Activated CD4-positive, alpha-beta T cell treated with anti-CD3 and anti-CD28 coated beads, Interleukin-2, Interleukin-4, amounts not matched to agents 100 ng/mL and 50 ng/mL, durations not matched to agents 16 hours and 8 hours (primary cell): ENCODE measurements around the gene YPEL3.
A peak's percentile ranks its signal among the peaks of the same experiment; 100 is the strongest.
"Not testable (repeated sequence)": the region's sequence is repeated elsewhere in the genome, so short reads cannot be mapped to it uniquely, and the experiment has no call there.

Experiments used
- DNase-seq: peaks from one replicate; pipeline ENCODE4 v3.0.0-alpha.2; 2020; ENCODE audit warnings: low spot score

Gene YPEL3, protein sequence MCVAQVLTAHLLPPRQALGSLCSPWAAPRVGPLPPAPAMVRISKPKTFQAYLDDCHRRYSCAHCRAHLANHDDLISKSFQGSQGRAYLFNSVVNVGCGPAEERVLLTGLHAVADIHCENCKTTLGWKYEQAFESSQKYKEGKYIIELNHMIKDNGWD

DNA sequence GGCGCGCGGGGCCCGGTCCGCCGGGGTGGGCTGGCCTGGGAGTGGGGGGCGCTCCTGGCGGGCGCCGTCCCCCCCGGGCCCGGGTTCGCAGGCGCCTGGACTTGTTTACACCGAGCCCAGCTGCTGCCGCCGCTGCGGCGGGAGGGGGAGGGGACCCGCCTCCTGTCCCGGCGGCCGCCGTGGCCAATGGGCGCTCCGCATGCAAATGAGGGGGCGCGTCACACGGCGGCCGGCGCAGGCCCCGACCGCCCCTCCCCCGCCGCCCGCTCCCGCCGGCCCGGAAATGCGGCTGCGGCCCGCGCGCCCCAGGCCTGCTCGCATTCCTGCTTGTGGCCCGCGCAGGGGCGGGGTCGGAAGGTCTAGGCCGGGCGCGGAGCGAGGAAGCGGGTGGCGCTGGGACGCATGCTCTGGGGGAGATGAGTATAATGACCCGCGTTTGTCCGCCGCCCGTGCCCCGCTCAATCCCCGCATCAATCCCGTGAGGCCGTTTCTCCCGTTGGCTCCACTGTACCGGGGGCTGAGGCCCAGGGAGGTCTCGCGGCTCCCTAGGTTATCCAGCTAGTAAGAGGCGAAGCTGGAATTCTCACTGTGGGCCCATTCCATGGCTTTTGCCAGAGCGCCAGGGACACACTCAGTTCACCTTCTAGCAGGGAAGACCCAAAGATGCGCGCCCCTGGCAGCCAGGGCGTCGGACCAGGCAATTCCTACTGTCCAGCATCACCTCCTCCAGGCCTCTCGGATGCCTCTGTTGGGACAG is at the start of gene YPEL3:
YPEL3 (minus strand) TSS at position 109 of the 757 bp plus-strand sequence. CDS start 731 bp downstream, outside the sequence.
- DNase-seq: peak; percentile 86

DNA sequence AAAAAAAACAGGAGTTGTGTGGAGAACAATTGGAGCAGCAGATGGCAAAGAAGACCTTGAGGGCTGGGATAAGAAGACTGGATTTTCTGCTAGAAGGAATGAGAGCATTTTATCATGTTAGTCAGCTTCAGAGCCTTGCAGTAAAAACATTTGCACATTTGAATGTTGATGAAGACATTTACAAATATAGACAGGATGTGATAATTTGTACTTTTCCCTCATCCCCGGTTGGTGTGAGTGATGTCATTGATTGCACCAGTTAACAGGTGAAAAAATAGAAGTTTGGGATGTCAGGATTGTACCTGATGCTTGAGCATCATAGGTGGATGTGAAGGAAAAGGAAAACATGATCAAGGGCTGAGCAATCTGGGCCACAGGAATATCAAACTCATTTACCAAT is 49.6 kb upstream of the YPEL3 start:
- no peak for DNase-seq

DNA sequence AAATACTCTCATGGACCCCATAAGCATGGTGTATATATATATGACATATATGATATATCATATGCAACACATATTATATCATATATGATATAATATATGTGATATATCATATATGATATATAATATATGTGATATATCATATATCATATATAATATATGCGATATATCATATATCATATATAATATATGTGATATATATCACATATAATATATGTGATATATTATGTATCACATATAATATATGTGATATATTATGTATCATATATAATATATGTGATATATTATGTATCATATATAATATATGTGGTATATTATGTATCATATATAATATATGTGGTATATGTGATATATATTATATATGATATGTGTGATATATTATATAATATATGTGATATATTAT is 48.9 kb upstream of the YPEL3 start:
- no peak for DNase-seq

DNA sequence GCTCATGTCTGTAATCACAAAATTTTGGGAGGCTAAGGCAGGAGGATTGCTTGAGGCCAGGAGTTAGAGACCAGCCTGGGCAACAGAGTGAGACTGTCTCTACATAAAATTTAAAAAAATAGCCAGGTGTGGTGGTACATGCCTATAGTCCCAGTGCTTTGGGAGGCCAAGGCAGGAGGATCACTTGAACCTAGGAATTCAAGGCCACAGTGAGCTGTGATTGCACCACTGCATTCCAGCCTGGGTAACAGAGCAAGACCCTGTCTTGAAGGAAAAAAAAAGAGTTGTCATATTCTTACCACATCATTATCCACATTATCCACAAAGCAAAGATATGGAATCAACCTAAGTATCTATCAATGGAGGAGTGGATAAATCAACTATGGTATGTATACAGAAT is 48.0 kb upstream of the YPEL3 start:
- DNase-seq: no peak

DNA sequence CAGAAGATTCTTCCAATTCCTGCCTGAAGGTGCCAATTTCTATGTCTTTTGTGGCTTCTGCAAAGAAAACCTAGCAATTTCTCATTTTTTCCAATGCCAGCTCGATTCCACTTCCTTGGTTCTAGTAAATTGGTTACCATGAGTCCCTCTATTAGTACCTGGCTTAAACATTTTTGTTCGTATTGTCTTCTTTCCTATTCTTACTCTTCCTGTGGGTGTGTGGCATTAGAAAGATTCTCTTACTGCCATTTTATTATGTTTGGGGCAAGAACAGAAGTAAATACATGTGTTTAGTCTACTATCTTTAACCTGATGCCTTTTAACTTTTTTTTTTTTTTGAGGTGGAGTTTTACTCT is 47.3 kb upstream of the YPEL3 start:
- DNase-seq: no peak

DNA sequence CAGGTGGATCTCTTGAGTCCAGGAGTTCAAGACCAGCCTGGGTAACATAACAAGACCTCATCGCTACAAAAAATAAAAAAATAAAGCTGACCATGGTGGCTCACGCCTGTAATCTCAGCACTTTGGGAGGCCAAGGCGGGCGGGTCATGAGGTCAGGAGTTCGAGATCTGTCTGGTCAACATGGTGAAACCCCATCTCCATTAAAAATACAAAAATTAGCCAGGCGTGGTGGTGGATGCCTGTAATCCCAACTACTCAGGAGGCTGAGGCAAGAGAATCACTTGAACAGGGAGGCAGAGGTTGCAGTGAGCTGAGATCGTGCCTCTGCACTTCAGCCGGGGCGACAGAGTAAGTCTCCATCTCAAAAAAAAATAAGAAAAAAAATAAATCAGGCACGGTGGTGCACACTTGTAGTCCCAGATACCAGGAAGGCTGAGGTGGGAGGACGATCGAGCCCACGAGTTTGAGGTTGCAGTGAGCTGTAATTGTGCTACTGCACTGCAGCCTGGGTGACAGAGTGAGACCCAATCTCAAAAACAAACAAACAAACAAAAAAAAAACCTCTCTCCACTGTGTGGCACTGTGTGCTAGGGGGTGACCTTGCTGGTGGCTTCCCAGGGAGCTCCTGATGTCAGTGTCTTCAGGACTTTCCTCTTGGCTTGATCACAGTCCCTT is 46.8 kb upstream of the YPEL3 start:
- peak; percentile 16 for DNase-seq

DNA sequence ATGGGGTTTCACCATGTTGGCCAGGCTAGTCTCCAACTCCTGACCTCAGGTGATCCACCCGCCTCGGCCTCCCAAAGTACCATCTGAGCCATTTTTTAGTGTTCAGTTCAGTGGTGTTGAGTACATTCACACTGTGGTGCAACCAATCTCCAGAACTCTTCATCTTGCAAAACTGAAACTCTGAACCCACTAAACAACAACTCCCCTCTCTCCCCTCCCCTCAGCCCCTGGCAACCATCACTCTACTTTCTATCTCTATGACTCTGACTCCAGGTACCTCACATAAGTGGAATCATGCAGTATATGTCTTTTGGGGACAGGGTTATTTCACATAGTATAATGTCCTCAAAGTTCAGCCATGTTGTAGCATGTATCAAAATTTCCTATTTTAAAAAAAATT is 45.7 kb upstream of the YPEL3 start:
- DNase-seq: no peak

DNA sequence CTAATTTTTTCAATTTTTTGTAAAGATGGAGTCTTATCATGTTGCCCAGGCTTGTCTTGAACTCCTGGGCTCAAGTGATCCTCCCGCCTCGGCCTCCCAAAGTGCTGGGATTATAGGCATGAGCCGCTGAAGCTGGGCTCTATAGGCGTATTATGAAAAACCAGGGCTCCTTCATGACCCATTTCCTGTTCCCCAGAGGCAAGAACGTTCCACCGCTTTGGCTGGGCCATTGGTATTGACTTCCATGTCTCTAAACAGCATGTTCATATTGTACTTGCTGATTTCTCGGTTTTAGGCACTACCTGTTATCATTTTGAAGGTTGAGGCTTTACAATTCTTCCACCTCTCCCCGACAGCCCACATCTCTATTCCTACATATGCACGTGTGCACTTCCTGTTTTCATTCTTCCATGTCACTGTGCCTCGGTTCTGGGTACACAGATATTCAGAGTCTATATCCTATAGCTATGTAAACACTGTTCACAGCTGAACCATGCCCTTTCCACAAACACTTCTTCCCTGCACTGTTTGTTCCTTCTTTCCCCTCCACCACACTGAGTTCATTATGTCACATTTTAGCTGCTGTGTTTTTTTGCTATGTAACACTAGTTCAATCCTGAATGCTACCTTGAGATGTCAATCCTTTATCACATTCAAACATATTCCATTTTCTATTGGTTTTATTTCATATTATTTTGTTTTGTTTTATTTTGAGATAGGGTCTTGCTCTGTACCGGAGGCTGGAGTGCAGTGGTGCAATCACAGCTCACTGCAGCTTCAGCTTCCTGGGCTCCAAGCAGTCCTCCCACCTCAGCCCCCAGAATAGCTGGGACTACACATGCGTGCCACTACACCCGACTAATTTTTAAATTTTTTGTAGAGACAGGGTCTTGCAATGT is 43.8 kb upstream of the YPEL3 start:
- no peak for DNase-seq

DNA sequence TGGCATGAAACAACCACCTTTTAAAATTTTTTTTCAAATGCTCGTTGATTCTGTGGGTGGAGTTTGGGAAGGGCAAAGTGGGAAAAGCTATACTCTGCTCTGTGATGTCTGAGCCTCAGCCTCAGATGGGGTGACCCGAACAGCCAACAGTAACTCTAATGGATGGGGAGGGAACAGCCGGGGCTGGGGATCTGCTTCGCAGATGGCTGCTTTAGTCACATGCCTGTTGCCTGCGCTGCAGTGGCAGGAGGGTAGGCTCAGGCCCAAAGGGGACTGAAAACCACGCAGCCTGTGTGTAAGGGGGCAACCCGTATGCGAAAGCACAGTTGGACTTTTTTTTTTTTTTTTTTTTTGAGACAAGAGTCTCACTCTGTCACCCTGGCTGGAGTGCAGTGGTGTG is 41.9 kb upstream of the YPEL3 start:
- DNase-seq: no peak

DNA sequence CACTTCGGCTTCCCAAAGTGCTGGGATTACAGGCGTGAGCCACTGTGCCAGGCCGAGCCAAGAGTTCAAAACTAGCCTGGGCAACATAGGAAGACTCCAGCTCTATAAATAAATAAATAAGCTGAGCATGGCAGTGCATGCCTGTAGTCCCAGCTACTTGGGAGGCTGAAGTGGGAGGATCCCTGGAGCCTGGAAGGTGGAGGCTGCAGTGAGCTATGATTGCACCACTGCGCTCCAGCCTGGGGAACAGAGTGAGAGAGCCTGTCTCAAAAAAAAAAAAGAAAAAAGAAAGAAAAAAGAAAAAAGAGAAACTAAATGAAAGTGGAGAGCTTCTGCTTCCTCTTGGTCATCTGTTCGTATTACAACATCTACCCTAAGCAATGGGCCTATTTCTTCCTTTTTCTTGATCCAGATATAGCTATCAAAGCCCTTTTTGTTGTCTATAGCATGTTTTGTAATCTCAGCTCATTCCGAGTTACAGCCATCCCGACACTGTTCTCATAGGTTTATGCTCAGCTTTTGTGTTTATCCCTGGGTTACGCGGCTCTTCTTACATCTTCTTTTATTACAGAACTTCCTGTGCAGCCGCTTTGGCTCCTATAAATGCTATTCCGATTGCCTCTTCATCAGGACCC is 41.1 kb upstream of the YPEL3 start:
- DNase-seq: no peak

DNA sequence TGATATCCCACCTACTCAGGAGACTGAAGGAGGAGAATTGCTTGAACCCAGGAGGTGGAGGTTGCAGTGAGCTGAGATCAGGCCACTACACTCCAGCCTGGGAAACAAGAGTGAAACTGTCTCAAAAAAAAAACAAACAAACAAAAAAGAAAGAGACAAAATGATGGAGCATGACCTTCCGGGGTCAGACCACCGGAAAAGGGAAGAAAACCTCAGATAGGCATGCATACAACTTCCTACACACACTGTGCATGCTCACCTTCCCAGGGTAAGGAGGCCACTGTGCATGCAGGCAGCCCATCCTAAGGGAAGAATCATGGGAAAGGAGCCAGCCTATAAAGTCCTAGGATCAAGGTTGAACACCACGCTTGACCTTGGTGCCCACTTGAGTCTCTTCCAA is 36.6 kb upstream of the YPEL3 start:
- no peak for DNase-seq

DNA sequence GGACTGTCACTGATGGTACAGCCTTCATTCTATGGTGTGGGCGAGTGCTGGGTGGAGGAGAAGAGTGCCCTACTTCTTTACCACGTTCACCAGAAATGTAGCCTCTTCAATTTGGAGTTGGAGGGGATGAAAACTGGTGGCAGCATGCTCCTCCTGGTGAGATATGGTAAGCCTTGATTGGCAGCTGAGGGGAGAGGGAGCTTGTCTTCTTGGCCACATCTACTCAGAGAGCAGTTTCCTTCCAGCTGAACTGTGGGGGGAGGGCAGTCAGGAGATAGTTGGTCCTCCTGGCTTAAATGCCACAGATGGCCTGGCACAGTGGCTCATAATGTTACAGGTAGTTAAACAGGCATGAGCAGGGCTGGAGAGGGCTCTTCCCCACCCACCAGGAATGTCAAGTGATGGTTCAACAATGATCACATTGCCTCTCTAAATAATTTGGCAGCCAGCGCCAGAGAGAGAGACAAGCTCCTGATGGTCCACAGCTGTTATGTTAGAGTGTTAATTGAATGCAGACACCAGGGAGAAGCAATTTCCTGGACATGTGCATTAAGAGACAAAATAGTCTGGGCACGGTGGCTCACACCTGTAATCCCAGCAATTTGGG is 36.0 kb upstream of the YPEL3 start:
- DNase-seq: no peak

DNA sequence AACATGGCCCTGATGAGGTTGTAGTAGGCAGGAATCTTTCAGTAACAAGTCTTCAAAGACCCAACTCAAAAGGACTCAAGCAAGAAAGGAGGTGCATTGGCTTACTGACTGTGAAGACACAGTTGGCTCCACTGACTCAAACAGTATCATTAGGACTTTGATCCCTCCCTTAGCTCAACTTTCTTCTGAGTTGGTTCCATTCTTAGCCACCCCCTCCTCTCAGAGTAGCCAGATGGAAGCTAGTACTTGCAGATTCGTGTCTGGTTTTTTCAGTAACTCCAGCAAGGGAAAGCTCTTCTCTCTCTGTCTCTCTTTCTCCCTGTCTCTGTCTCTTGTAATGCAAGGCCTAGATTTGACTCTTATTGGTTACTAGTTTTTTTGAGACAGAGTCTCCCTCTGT is 32.0 kb upstream of the YPEL3 start:
- no peak for DNase-seq

DNA sequence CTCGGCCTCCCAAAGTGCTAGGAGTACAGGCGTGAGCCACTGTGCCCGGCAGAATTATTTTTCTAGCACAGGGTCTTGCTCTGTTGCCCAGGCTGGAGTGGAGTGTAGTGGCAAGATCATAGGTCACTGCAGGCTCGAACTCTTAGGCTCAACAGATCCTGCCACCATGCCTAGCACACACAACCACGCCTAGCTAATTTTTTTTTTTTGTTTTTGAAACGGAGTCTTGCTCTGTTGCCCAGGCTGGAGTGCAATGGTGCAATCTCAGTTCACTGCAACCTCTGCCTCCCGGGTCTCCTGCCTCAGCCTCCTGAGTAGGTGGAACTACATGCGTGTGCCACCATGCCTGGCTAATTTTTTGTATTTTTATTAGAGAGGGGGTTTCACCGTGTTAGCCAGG is 29.7 kb upstream of the YPEL3 start:
- DNase-seq: not testable (repeated sequence)

DNA sequence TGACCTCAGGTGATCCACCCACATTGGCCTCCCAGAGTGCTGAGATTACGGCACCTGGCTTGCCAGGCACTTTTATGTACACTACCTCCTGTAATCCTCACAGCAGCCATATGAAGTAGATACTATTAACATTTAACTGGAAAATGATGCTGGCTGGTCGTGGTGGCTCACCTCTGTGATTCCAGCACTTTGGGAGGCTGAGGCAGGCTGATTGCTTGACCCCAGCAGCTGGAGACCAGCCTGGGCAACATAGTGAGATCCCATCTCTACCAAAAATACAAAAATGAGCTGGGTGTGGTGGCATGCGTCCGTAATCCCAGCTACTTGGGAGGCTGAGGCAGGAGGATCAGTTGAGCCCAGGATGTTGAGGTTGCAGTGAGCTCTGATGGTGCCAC is 29.0 kb upstream of the YPEL3 start:
- DNase-seq: no peak

DNA sequence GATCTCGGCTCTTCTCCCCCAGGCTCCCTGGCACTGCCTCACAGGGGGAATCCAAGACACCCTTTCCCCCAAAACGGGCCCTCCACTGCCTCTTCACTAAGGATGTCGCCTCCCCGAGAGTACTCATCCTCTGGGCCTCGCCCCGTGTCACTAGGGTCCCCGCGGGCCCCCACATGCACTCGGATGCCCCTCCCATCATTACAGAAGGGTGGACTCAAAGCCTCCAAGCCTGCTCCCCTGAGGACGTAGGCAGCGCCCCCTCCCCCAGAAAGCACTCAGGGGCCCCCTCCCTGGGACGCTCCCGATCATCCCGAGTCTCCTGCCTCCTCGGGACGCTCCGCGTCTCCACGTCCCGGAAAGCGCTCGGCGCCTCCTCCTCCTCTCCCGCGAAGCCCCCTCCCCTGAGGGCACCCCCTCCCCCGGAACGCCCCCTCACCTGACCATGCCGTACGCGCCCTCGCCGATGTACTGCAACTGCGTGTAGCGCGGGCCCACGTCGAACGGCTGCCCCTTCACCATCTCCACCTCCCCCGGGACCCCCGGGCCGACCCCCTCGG is 26.7 kb upstream of the YPEL3 start:
- no peak for DNase-seq

DNA sequence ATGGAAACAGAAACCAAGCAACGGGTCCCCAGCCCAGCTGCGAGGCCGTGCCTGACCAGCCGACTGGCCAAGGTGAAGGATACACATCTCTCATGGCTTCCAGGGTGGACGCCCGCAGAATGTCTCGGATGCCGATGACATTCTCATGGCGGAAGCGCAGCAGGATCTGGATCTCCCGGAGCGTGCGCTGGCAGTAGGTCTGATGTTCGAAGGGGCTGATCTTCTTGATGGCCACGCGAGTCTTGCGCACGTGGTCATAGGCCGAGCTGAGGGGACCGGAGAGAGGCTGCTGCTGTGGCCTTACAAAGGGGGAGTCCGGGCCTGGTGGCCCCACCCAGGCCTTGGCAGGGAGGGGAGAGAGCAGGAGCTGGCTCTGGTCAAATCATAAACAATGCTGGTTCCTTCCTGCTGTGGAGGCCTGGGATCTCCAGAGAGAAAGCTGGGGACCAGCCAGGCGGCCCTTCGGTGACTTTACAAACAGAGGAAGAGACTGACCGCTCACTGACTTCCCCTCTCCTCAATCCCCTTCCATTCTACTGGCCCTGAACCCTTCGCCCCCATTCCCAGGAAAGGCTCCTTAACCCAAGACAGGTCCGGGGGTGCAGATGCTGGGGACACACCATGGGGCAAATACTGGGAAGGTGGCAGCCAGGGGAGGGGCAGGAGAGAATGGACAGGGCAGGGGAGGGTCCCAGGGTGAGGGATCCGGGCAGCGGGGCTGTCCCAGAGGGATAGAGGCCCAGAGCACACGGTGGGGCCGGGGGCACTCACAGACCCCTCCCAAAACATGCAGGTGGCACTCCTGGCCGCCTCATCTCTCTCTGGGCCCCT is 25.9 kb upstream of the YPEL3 start:
- DNase-seq: no peak

DNA sequence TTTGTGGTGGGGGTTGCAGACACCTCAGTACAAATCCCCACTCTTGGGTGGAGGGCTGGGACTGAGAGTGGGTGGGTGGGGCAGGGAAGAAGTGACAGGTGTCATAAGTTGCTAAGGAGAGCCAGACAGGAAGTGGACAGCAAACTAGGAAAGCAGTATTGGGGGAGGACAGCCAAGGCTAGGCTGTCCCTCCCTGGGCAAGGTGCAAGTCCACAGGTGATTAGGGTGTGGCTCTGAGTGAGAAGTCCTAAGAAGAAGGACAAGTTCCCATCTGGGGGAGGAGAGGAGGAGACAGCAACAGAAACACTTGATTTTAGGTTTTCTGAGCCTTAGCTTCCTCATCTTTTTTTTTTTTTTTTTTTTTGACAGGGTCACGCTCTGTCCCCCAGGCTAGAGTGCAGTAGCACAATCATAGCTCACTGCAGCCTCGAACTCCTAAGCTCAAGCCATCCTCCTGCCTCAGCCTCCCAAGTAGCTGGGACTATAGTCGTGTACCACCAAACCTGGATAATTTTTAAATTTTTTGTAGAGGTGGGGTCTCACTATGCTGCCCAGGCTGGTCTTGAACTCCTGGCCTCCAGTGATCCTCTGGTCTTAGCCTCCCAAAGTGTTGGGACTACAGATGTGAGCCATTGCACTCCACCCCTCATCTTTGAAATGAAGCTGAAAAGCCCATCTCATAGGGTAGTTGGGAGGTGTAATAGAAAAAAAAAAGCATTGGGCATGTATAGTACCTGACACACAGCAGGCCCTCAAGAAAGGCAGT is 24.5 kb upstream of the YPEL3 start:
- DNase-seq: no peak

DNA sequence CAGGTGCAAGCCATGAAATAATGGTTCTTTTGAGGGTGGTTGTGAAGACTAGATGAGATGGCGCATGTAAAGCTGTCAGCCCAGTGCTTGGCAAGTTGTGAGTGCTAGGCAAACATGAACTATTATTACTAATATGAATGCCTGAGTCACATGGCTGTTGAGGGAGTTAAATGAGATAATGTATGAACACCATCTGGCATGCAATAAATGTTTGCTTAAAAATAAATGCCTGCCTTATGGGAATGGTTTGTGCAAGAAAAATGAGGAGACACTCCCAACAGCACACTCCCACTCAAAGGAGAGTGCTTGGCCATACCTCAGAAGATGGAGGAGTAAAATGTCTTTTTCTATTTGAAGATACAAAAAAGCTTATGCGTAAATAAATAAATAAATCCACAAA is 23.4 kb upstream of the YPEL3 start:
- no peak for DNase-seq

DNA sequence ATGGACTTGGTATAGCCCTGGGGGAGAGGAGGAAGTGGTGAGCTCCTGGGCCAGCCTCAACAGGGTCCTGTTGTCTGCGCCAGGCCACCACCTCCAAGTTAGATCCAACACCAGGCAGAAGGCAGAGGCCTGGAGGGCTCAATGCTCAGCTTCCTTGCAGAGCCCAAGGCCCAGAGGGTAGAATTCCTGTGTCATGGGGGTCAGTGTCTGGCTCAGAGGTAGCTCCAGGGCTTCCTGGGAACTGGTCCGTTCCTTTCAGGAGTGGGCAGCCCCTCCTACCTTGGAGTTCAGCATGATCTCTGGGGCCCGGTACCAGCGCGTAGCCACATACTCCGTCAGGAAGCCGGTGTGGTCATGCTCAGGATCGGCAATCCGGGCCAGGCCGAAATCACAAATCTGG is 21.8 kb upstream of the YPEL3 start:
- no peak for DNase-seq
